ENCODE results near the gene TULP1. TPM values are rescaled to one million over a fixed set of nuclear protein-coding genes. Genes with fewer than 3 reads are reported as not detected.

The TULP1 gene
- total and polyA plus RNA-seq, 2 donors from 2014 or later, result not detected

GRCh38 chr6:35508542-35508941, 4.2 kb downstream of the TULP1 start:
- no peak overlapping the region for H3K4me3 ChIP-seq (ENCODE audit: low read length in 3 of 3)
- FAIRE-seq, result no peak
- no peaks in the 10 kb centered on the region for H3K36me3 ChIP-seq (ENCODE audit: control insufficient read depth in 2 of 3, insufficient read depth in 3 of 3, low read length in 3 of 3)
- H3K4me1 ChIP-seq (ENCODE audit: control insufficient read depth in 2 of 3, insufficient read depth in 2 of 3, low read depth in 1 of 3, low read length in 3 of 3), result no peaks in the 10 kb centered on the region
- no peak for TF ChIP-seq CTCF (IDR thresholded peaks at IDR 0.05; ENCODE audit: borderline replicate concordance, extremely low read depth, insufficient read depth)
- no peak overlapping the region for H3K9ac ChIP-seq (ENCODE audit: low read length in 3 of 3)
- H3K27ac ChIP-seq (ENCODE audit: low read depth in 2 of 2, low read length in 2 of 2), result no peak overlapping the region
- H3K9me3 ChIP-seq (ENCODE audit: control insufficient read depth in 2 of 3, insufficient read depth in 1 of 3, low read length in 3 of 3), result no peaks in the 10 kb centered on the region
- intact Hi-C loops (cut with DNase I), result no loop called here
- H3K27me3 ChIP-seq (ENCODE audit: control insufficient read depth, insufficient read depth, low read length), result no peaks in the 10 kb centered on the region
- DNase-seq, result no peak

- Histone ChIP-seq H3K36me3 (ENCODE audit: control insufficient read depth in 2 of 3, insufficient read depth in 3 of 3, low read length in 3 of 3) (no peaks in the 10 kb centered on the region), H3K27ac (ENCODE audit: low read depth in 2 of 2, low read length in 2 of 2) (no peak overlapping the region), H3K4me3 (ENCODE audit: low read length in 3 of 3) (no peak overlapping the region), H3K9me3 (ENCODE audit: control insufficient read depth in 2 of 3, insufficient read depth in 1 of 3, low read length in 3 of 3) (no peaks in the 10 kb centered on the region), H3K27me3 (ENCODE audit: control insufficient read depth, insufficient read depth, low read length) (no peaks in the 10 kb centered on the region), H3K9ac (ENCODE audit: low read length in 3 of 3) (no peak overlapping the region), H3K4me1 (ENCODE audit: control insufficient read depth in 2 of 3, insufficient read depth in 2 of 3, low read depth in 1 of 3, low read length in 3 of 3) (no peaks in the 10 kb centered on the region)
- TF ChIP-seq CTCF (IDR thresholded peaks at IDR 0.05; ENCODE audit: borderline replicate concordance, extremely low read depth, insufficient read depth), result no peak
- intact Hi-C loops (cut with DNase I), result no loop called here
- DNase-seq (no peak), FAIRE-seq (no peak)
Observed at GRCh38 chr6:35508027-35508426, 4.7 kb downstream of the TULP1 start.

GRCh38 chr6:35507221-35507620, 5.5 kb downstream of the TULP1 start:
- Histone ChIP-seq H3K27me3 (ENCODE audit: control insufficient read depth, insufficient read depth, low read length) (no peaks in the 10 kb centered on the region), H3K9me3 (ENCODE audit: control insufficient read depth in 2 of 3, insufficient read depth in 1 of 3, low read length in 3 of 3) (no peaks in the 10 kb centered on the region), H3K9ac (ENCODE audit: low read length in 3 of 3) (no peak overlapping the region), H3K27ac (ENCODE audit: low read depth in 2 of 2, low read length in 2 of 2) (no peak overlapping the region), H3K36me3 (ENCODE audit: control insufficient read depth in 2 of 3, insufficient read depth in 3 of 3, low read length in 3 of 3) (no peaks in the 10 kb centered on the region), H3K4me3 (ENCODE audit: low read length in 3 of 3) (no peak overlapping the region), H3K4me1 (ENCODE audit: control insufficient read depth in 2 of 3, insufficient read depth in 2 of 3, low read depth in 1 of 3, low read length in 3 of 3) (no peaks in the 10 kb centered on the region)
- DNase-seq, result no peak
- no peak for FAIRE-seq
- no peak for TF ChIP-seq CTCF (IDR thresholded peaks at IDR 0.05; ENCODE audit: borderline replicate concordance, extremely low read depth, insufficient read depth)
- intact Hi-C loops (cut with DNase I), result no loop called here

- intact Hi-C loops (cut with DNase I), result no loop called here
- TF ChIP-seq CTCF (IDR thresholded peaks at IDR 0.05; ENCODE audit: borderline replicate concordance, extremely low read depth, insufficient read depth), result no peak
- no peak for FAIRE-seq
- no peaks in the 10 kb centered on the region for H3K27me3 ChIP-seq (ENCODE audit: control insufficient read depth, insufficient read depth, low read length)
- no peaks in the 10 kb centered on the region for H3K36me3 ChIP-seq (ENCODE audit: control insufficient read depth in 2 of 3, insufficient read depth in 3 of 3, low read length in 3 of 3)
- H3K9me3 ChIP-seq (ENCODE audit: control insufficient read depth in 2 of 3, insufficient read depth in 1 of 3, low read length in 3 of 3), result no peaks in the 10 kb centered on the region
- H3K27ac ChIP-seq (ENCODE audit: low read depth in 2 of 2, low read length in 2 of 2), result no peak overlapping the region
- DNase-seq, result no peak
- no peaks in the 10 kb centered on the region for H3K4me1 ChIP-seq (ENCODE audit: control insufficient read depth in 2 of 3, insufficient read depth in 2 of 3, low read depth in 1 of 3, low read length in 3 of 3)
- no peak overlapping the region for H3K4me3 ChIP-seq (ENCODE audit: low read length in 3 of 3)
- no peak overlapping the region for H3K9ac ChIP-seq (ENCODE audit: low read length in 3 of 3)
Observed at GRCh38 chr6:35506536-35506935, 6.2 kb downstream of the TULP1 start.
